B cell (primary cell): ENCODE results near the gene PDCD7. TPM values are rescaled to one million over a fixed set of nuclear protein-coding genes. Genes with fewer than 3 reads are reported as not detected.

ENCODE experiments used
- ATAC-seq: fragments of 200-7000 bp; cut with Tn5 transposase; one replicate; pipeline ENCODE4 v1.10.0; 2021; ENCODE audit warnings: low read depth, mild to moderate bottlenecking, moderate number of reproducible peaks, moderate library complexity
- CTCF ChIA-PET: fragments of 350-600 bp; sonication (Branson Sonifier 250); formaldehyde crosslinking; loops from one replicate; lab custom pipeline; 2021; ENCODE audit warnings: antibody characterized with exemption, inconsistent platforms; lab: Charles Lee
- POLR2A ChIA-PET: fragments of 350-600 bp; sonication (Branson Sonifier 250); formaldehyde crosslinking; loops from one replicate; lab custom pipeline; 2021; ENCODE audit warnings: antibody characterized with exemption; lab: Charles Lee
- DNase-seq: peaks from one replicate; pipeline ENCODE4 v3.0.0; 2013
- H2AFZ ChIP-seq: 2 replicates; pipeline ENCODE4 v1.6.1; 2012; ENCODE audit warnings: mild to moderate bottlenecking, low read depth, low read length; ENCODE audit not compliant: insufficient read depth, poor library complexity, severe bottlenecking
- H3K27ac ChIP-seq, 2 donors: 1 replicate in 1 of 2; 2 replicates in 1 of 2; pipeline ENCODE4 v1.5.1; 2012 to 2013; ENCODE audit warnings: low read length in 2 of 2, mild to moderate bottlenecking in 2 of 2, moderate library complexity in 1 of 2
- H3K27me3 ChIP-seq, 4 experiments: fragments of 200-600 bp in 1 of 4; sonication (generic) in 1 of 4; replicated peaks in 1 of 4; 1 replicate in 2 of 4; 2 replicates in 2 of 4; pipeline versions ENCODE4 v1.6.1 to v1.7.0; 2013 to 2016; ENCODE audit warnings: low read length in 3 of 4, mild to moderate bottlenecking in 2 of 4, mixed read lengths in 1 of 4, moderate library complexity in 1 of 4; ENCODE audit not compliant: insufficient read depth in 4 of 4, control insufficient read depth in 3 of 4; ENCODE audit errors: control extremely low read depth in 1 of 4
- H3K36me3 ChIP-seq, 2 experiments: replicated peaks in 1 of 2; 1 replicate in 1 of 2; 2 replicates in 1 of 2; pipeline versions ENCODE4 v1.6.1 to v1.7.1; 2013; ENCODE audit warnings: low read length in 1 of 2; ENCODE audit not compliant: insufficient read depth in 2 of 2, control insufficient read depth in 1 of 2; ENCODE audit errors: control extremely low read depth in 1 of 2, extremely low read depth in 1 of 2
- H3K4me1 ChIP-seq, 2 donors: fragments of 200-600 bp in 1 of 2; sonication (generic) in 1 of 2; 1 replicate in 1 of 2; 2 replicates in 1 of 2; pipeline versions ENCODE4 v1.5.1 to v1.6.1; 2013 to 2017; ENCODE audit warnings: low read length in 2 of 2; ENCODE audit not compliant: control insufficient read depth in 2 of 2, insufficient read depth in 2 of 2
- H3K4me2 ChIP-seq: replicated peaks from 2 replicates; pipeline ENCODE3; 2012; ENCODE audit warnings: mild to moderate bottlenecking, low read depth, low read length; ENCODE audit not compliant: poor library complexity, severe bottlenecking
- H3K4me3 ChIP-seq, 5 experiments: fragments of 200-600 bp in 1 of 5; sonication (generic) in 1 of 5; 1 replicate in 3 of 5; 2 replicates in 2 of 5; pipeline versions ENCODE4 v1.5.1 to v1.7.0; 2011 to 2016; ENCODE audit warnings: low read length in 4 of 5, mild to moderate bottlenecking in 4 of 5, low read depth in 2 of 5, control low read depth in 1 of 5, moderate library complexity in 1 of 5; ENCODE audit not compliant: insufficient read depth in 1 of 5; ENCODE audit errors: control extremely low read depth in 1 of 5, extremely low read depth in 1 of 5
- H3K79me2 ChIP-seq: fragments of 200-600 bp; sonication (generic); one replicate; pipeline ENCODE4 v1.6.0; 2016; ENCODE audit warnings: low read length; ENCODE audit not compliant: control insufficient read depth, insufficient read depth
- H3K9ac ChIP-seq: fragments of 200-600 bp; sonication (generic); 2 replicates; pipeline ENCODE4 v1.6.1; 2017; ENCODE audit warnings: mild to moderate bottlenecking, low read length, moderate library complexity
- H3K9me3 ChIP-seq, 3 donors: one replicate each; pipeline versions ENCODE4 v1.6.1 to v1.7.1; 2013; ENCODE audit warnings: low read length in 2 of 3; ENCODE audit not compliant: control insufficient read depth in 2 of 3, insufficient read depth in 1 of 3; ENCODE audit errors: control extremely low read depth in 1 of 3
- H4K20me1 ChIP-seq: 2 replicates; pipeline ENCODE4 v1.6.0; 2012; ENCODE audit warnings: mild to moderate bottlenecking, low read length; ENCODE audit not compliant: insufficient read depth, control insufficient read depth, poor library complexity, severe bottlenecking
- H3K27ac Mint-ChIP-seq: one replicate; pipeline ENCODE4 v1.8.0; 2021; ENCODE audit warnings: mixed read lengths
- H3K27me3 Mint-ChIP-seq: one replicate; pipeline ENCODE4 v1.8.0; 2021; ENCODE audit warnings: mixed read lengths
- H3K4me1 Mint-ChIP-seq: one replicate; pipeline ENCODE4 v1.8.0; 2021; ENCODE audit warnings: mixed read lengths
- H3K4me3 Mint-ChIP-seq: one replicate; pipeline ENCODE4 v1.8.0; 2021; ENCODE audit warnings: mixed read lengths
- H3K9me3 Mint-ChIP-seq: one replicate; pipeline ENCODE4 v1.8.0; 2022; ENCODE audit warnings: mixed read lengths; ENCODE audit not compliant: insufficient read depth
- EZH2 ChIP-seq: IDR thresholded peaks from 2 replicates; pipeline ENCODE4 v1.6.1; 2012; ENCODE audit warnings: borderline replicate concordance, low read depth, mild to moderate bottlenecking, moderate library complexity, low read length; ENCODE audit not compliant: insufficient read depth, poor library complexity, severe bottlenecking
- WGBS: methylation state at CpG from one replicate; pipeline ENCODE4 v1.1.5; 2013; ENCODE audit warnings: missing lambda C conversion rate; ENCODE audit not compliant: insufficient coverage; 5-methylcytosine and 5-hydroxymethylcytosine counted together
- intact Hi-C: fragments of 100-400 bp; cut with micrococcal nuclease; formaldehyde crosslinking; loops from one replicate; pipeline ENCODE4 v1.10.0; 2022
- polyA plus RNA-seq: library from polyadenylated mRNA; depleted of rRNA; stranded (reverse); fragments of >200 nt; gene quantifications from 2 replicates; pipeline ENCODE4 v1.2.3, GENCODE V29; 2012
- total RNA-seq, 2 donors: library from RNA; stranded (reverse); fragments of 120-200 nt in 1 of 2; gene quantifications; 1 replicate in 1 of 2; 2 replicates in 1 of 2; pipeline versions ENCODE4 v1.2.3 to v1.2.4, GENCODE V29; 2013 to 2022
- TF ChIP-seq, protein P1 (sequence below): fragments of 200-600 bp; IDR thresholded peaks from one replicate; pipeline ENCODE4 v1.8.0; 2022; ENCODE audit warnings: antibody characterized with exemption, mild to moderate bottlenecking

PDCD7 gene
- total and polyA plus RNA-seq, 2 donors (not counting 1 experiment from before 2014, with no cell fraction given) = 34.6 to 47.0 TPM

DNA sequence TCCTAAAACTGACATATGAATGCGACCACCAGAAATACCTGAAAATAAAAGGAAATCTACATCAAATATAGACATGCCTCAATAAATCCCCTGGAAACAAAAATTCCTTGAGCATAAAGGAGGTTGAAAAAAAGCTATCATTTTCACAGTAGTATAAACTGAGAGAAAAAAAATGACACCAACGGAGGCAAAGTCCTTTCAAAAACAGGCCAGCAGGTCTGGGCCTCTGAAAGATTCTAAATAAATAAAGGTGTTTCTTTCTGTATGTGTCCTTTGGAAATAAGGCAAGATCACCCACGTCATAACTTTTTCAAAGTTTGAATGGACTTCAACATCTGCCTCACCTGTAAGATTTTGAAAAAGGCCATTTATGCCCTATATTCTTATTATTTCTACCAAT, 46.6 kb upstream of the PDCD7 start:
- Histone ChIP-seq H2AFZ (no peak overlapping the region), H3K4me2 (no peak overlapping the region), H3K4me1 (peaks cover 13 to 14% of the 10 kb centered on the region in 2 donors), H4K20me1 (peaks cover 29% of the 10 kb centered on the region), H3K9me3 (no peaks in the 10 kb centered on the region), H3K9ac (no peak overlapping the region), H3K36me3 (peaks cover 12 to 44% of the 10 kb centered on the region in 2 experiments), H3K27me3 (no peaks in the 10 kb centered on the region), H3K4me3 (no peak overlapping the region), H3K27ac (no peak overlapping the region), H3K79me2 (peaks cover 76% of the 10 kb centered on the region)
- WGBS = no CpG with 5 or more reads among the region's 3 CpGs
- ChIA-PET CTCF (no interaction called here), POLR2A (interaction anchor here (0.7 kb wide), 1 partner anchor 115 kb away, joined by 3 read pairs; no protein-coding TSS in a partner anchor)
- Mint-ChIP-seq H3K27ac (no peak overlapping the region), H3K27me3 (no peaks in the 10 kb centered on the region), H3K9me3 (no peaks in the 10 kb centered on the region), H3K4me3 (no peak overlapping the region), H3K4me1 (peaks cover 21% of the 10 kb centered on the region)
- DNase-seq (no peak), ATAC-seq (no peak)
- no peak for TF ChIP-seq EZH2
- TF ChIP-seq, protein P1, sequence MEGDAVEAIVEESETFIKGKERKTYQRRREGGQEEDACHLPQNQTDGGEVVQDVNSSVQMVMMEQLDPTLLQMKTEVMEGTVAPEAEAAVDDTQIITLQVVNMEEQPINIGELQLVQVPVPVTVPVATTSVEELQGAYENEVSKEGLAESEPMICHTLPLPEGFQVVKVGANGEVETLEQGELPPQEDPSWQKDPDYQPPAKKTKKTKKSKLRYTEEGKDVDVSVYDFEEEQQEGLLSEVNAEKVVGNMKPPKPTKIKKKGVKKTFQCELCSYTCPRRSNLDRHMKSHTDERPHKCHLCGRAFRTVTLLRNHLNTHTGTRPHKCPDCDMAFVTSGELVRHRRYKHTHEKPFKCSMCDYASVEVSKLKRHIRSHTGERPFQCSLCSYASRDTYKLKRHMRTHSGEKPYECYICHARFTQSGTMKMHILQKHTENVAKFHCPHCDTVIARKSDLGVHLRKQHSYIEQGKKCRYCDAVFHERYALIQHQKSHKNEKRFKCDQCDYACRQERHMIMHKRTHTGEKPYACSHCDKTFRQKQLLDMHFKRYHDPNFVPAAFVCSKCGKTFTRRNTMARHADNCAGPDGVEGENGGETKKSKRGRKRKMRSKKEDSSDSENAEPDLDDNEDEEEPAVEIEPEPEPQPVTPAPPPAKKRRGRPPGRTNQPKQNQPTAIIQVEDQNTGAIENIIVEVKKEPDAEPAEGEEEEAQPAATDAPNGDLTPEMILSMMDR = no peak
- intact Hi-C loops = loop anchor here (10.0 kb wide), 1 partner anchor 285 kb away; no protein-coding TSS in a partner anchor

- no peak for TF ChIP-seq EZH2
- TF ChIP-seq, protein P1 = no peak
- H3K9me3 Mint-ChIP-seq = no peaks in the 10 kb centered on the region
- Histone ChIP-seq H3K79me2 (peaks cover 62% of the 10 kb centered on the region), H4K20me1 (peaks cover 37% of the 10 kb centered on the region), H3K36me3 (peaks cover 14 to 56% of the 10 kb centered on the region in 2 experiments), H3K9me3 (no peaks in the 10 kb centered on the region), H3K4me3 (no peak overlapping the region), H3K27ac (no peak overlapping the region), H3K9ac (no peak overlapping the region), H3K27me3 (no peaks in the 10 kb centered on the region), H3K4me2 (no peak overlapping the region), H2AFZ (no peak overlapping the region), H3K4me1 (peaks cover 5 to 6% of the 10 kb centered on the region in 2 donors)
- H3K27me3 Mint-ChIP-seq = no peaks in the 10 kb centered on the region
- ChIA-PET POLR2A (no interaction called here), CTCF (interaction anchor here (0.5 kb wide), 1 partner anchor 27 kb away, joined by 3 read pairs; no protein-coding TSS in a partner anchor)
- no peak overlapping the region for H3K27ac Mint-ChIP-seq
- ATAC-seq (no peak), DNase-seq (no peak)
- intact Hi-C loops = no loop called here
- no CpG with 5 or more reads among the region's 1 CpG for WGBS
- H3K4me1 Mint-ChIP-seq = peaks cover 8% of the 10 kb centered on the region
- H3K4me3 Mint-ChIP-seq = no peak overlapping the region
Observed at GRCh38 chr15:65177901-65178300, 44.3 kb upstream of the PDCD7 start.
